Hematopoietic multipotent progenitor cell (in vitro differentiated cells): Measurements from ENCODE around the gene PPP1R13B. TPM values are rescaled to one million over a fixed set of nuclear protein-coding genes. Genes with fewer than 3 reads are reported as not detected.

Source experiments
- DNase-seq, 3 donors: peaks; one replicate each; pipeline ENCODE4 v3.0.0-alpha.2; 2011 to 2015; ENCODE audit warnings: low read depth in 2 of 3, low spot score in 2 of 3
- total RNA-seq: library from RNA; depleted of rRNA; stranded (reverse); fragments of >200 nt; gene quantifications from one replicate; pipeline ENCODE4 v1.2.3, GENCODE V29; 2012

Gene PPP1R13B
- total RNA-seq, 1 donor = 0.54 TPM

DNA sequence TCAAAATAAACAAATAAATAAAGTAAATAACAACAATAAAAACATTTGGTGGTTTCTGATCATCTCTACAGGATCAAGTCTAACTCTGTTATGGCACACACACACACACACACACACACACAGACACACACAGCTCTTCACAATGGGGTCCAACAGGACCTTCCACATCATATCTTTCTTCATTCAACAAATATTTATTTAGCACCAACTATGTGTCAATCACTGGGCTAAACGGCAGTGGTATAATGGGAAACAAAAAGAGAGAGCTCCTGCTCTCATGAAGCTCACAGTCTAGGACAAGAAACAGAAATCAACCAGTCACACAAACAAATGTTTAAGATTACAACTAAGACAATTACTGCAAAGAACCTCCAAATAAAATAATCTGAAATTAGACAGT lies 9.3 kb downstream of the PPP1R13B start:
- DNase-seq = no peak

DNA sequence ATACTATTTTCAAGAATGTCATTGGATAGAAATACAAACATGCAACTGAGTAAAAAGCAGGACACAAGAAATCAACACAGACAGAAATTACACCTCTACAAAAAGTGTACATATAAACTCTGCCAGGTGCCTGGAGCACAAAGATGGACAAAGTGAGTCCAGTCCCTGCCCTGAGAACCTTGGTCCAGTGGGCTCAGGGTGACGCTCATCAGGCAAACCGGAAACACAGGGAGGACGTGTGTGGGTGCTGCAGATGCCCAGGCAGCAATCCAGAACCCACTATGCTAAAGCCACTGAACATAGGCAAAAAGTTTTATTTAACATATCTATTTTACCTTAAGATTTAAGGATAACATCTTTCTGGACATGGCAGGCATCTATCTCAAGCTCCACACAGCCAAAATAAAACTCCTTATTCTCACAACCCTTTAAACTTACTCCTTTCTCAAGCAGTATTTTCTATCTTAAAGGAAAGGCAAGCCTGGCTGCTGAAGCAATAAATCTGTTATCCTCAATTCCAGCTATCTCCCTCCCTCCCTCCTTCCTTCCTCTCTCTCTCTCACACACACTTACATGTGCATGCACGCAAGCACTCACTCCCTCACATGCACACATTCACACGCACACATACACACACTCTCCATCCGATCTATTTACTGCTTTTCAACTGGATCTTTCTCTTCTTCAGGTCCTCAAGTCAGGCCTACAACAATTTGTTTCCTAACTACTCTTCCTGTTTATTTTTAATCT lies 10.2 kb downstream of the PPP1R13B start:
- no peak for DNase-seq

DNA sequence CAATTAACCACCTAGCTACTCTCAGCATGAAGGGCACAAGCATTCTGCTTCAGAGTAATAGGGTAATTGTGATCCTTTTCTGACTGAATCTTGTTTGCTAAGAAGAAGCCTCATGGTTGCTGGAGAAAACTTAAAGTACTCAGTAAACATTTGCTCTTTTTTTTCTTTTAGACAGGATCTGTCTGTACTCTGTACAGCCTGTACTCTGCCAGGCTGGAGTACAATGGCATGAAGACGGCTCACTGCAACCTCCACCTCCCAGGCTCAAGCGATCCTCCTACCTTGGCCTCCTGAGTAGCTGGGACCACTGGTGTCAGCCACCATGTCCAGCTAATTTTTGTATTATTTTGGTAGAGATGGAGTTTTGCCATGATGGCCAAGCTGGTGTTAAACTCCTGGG lies 12.4 kb downstream of the PPP1R13B start:
- DNase-seq = no peak

DNA sequence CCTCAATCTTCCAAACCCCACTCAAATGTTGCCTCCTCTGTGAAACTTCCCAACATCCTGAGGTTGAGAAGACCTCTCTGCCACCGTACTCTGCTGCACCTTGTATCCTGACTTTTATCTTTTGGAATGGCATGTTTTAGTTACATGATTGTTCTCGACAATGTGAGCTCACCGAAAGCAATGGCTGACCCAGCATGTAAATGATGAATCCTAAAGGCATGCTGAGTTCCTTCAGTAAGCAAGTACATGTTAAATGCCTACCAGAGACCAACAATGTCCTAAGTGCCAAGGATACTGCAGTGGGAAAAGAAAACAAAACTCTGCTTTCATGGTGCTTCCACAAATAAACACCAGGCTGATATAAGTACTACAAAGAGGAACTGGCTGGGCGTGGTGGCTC lies 13.7 kb downstream of the PPP1R13B start:
- DNase-seq = no peak

DNA sequence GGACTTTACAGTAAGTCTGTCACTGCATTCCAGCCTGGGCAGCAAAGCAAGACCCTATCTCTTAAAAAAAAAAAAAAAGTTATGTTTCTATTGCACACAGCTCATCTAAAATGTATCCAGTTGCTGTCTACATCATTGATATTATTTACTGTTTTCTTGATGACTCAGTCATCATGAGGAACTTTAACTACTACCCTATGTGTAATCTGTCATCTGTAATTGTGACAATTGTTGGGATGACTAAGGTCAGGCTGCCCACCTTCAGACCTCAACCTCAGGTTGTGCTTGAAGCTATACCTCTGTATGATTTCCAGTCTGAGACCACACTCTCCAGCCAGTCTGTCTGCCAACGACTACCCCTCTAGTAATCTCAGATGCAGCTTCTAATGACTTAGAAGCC lies 15.3 kb downstream of the PPP1R13B start:
- DNase-seq = no peak

DNA sequence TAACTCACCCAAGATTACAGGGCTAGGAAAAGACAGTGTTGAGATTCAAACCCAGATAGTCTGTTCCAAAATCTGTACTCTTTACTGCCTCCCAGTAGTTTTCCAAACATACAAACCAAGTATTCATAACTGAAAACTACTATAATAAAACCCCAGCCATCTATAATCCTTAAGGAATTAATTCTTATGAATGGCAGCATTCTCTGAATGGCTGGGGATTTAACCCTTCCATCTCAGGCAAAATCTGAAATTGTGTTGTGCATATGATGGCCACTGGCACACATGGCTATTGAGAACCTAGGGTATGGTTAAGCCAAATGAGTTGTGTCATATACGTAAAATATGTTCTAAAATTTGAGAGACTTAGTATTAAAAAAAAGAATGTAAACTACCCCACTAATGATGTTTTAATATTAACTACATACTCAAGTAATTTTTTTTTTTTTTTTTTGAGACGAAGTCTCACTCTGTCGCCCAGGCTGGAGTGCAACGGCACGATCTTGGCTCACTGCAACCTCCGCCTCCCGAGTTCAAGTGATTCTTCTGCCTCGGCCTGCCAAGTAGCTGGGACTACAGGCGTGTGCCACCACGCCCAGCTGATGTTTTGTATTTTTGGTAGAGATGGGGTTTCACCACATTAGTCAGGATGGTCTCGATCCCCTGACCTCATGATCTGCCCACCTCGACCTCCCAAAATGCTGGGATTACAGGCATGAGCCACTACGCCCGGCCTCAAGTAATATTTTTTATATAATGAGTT lies 16.7 kb downstream of the PPP1R13B start:
- no peak for DNase-seq

DNA sequence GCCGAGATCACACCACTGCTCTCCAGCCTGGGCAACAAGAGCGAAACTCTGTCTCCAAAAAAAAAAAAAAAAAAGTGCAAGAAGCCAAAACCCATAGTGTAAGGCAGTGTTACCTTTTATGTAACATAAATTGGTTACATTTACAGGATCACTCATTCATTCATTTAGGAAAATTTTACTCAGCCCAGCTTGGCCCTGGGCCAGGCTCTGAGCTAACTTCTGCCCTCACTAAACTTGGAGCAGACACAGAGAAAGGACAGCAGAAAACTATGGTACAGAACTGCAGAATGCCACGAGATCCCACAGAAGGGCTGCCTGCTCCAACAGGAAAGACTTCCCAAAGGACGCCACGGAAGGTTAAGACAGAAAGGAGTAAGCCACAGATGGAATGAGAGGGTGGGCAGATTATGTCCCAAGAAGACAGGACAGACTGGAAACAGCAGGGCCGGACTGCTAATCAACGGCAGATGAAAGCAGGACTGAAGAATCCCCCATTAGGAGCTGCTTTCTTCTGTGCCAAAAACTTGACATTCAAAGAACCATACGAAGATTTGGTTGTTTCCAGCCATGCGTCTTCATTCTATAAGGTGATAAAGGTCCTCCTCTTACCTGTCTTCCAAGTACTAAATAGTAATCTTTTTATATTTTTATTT lies 18.9 kb downstream of the PPP1R13B start:
- DNase-seq = no peak

DNA sequence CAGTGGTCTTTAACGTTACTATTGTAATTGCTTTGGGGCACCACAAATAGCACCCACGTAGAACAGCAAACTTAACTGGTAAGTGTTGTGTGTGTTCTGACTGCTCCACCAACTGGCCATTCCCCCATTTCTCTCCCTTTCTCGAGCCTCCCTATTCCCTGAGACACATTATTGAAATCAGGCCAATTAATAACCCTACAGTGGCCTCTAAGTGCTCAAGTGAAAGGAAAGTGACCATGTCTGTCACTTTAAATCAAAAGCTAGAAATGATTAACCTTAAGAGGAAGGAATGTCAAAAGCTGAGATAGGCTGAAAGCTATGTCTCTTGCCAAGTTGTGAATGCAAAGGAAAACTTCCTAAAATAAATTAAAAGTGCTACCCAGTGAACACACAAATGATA lies 22.3 kb downstream of the PPP1R13B start:
- DNase-seq = no peak

DNA sequence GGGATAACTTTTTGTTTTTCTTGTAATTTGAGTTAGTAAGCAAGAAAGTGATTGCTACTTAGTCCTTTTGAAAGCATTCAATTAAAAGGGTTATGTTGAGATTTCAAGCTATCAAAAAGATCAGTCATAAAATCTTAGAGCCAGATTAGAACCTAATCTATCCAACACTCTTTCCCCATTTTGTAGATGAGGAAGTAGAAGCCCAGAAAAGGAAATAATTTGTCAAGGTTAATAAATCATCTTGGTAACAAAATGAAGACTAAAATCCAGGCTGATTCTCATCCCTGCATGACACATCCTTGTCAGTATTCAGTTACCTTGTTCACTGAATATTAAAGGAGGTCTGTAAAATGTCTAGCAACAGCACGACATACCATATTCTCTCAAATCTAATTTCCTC lies 26.5 kb downstream of the PPP1R13B start:
- DNase-seq = peak in 2 of 3 donors; percentile 21 to 62

DNA sequence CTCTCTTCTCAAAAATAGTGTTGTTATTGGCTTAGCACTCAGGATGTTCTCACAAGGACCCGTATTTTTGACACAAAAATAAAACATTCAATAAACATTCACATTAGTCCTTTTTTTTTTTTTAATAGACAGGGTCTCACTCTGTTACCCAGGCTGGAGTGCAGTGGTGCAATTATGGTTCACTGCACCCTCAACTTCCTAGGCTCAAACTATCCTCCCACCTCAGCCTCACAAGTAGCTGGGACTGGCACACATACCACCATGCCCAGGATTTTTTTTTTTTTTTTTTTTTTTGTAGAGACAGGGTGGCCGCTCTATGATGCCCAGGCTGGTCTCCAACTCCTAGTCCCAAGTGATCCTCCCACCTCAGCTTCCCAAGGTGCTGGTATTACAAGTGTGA lies 27.0 kb downstream of the PPP1R13B start:
- DNase-seq = no peak

DNA sequence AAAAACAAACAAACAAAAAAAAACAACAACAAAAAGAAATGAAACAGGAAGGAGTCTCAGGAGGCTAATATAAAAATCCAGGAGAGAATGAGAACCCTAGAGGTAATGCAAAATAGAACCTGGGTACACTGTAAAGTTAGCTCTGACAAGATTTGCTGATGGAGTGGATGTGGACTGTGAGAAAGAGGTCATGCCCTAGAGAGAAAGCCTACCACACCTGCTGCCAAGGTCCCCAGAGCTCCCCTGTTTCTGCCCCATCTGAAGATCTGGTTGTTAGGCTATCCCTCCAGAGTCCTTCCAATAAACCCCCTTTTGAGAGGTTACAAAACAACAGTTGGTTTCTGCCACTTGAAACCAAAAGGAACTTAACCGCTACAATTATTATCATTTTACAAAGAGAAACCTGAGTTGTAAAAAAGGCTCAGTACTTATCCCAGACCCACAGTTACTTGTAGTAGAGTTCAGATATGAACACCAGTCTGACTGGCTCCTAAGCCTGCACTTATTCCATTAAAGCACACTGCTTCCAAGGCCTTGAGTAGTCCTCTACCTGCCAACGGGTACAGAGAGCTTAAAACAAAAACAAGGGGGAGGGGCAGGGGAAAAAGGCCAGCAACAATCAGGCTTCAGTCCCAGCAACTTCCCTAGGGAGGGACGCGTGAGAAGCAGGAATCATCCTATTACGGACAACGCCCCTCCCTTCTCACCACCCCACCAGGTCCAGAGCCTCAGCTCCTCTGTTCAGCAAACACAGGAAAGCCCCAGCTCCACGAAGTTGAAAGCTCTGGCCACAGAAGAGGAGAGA lies 27.7 kb downstream of the PPP1R13B start:
- DNase-seq = no peak

DNA sequence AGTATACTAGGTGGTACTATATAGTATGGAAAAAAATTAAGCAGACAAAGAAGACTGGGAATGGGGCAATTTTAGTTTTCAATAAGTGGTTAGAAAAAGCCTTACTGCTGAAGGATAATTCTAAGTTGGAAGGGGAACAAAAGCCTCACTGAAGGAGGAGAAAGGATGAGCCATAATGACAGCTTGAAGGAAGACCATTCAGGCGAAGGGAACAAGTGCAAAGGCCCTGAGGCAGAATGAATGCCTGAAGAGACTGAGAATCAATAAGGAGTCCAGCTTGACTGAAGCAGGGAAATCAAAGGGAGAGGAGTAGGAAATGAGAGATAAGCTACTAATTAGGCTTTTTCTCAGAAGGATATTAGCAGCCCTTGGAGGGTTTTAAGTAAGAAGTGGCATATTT lies 28.5 kb downstream of the PPP1R13B start:
- DNase-seq = no peak

DNA sequence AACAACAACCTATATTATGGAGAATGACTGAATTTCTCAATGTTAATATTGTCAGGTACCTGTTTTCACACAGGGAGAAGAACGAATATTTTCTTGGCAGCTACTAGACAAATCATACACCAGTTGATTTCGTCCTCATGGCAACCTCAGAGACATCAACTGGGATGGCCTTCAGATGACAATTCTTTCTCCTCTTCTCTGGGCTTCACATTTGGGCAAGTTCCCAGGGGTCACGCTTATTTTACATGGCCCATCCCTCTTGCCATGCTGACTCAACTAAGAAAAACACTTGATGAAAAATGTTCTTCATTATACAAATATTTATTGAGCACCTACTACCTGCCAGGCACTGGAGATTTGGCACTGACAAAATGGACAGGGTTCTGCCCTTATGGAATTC lies 29.0 kb downstream of the PPP1R13B start:
- DNase-seq = no peak

DNA sequence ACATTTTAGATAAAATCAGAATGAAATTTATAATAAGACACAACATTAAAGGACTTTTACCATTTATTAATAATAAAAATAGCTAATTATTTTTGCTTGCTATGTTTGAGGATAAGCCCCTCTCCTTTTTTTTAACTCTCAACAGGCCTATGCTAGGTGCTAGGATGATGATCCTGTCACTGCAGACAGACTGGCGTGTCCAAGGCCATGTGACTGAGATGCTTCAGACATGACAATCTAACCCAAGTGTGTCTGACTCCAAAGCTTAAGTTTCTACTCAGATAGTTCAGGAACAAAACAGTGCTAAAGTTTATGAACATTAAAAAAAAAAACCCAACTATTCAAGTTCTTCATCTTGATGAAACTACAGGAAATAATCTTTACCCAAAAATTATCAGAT lies 29.8 kb downstream of the PPP1R13B start:
- no peak for DNase-seq

DNA sequence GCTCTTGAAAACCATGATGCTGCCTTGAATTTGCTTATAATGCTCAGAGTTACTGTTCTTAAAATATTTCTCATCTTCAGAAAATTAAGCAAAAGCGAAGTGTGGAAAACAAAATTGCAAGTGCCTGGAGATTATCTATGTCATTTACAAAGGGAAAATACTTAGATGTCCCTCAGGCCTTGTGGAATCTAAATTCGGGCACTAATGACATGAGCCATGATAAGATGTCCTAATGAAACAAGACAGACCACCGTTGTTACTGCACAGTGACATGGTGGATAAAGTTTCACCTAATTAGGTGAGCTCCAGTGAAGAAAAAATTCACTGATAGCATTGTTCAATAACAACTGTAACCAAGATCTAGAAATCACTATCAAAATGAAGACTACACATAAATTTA lies 30.4 kb downstream of the PPP1R13B start:
- no peak for DNase-seq

DNA sequence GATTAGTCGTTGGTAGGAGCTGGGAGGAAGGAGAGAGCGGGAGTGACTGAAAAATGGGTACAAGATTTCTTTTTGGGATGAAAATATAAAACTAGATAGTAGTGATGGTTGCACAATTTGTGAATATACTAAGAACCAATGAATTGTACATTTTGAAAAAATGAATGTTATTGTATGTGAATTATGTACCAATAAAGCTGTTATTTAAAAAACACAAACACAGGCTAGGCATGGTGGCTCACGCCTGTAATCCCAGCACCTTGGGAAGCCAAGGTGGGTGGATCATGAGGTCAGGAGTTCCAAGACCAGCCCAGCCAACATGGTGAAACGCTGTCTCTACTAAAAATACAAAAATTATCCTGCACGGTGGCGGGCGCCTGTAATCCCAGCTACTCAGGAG lies 32.1 kb downstream of the PPP1R13B start:
- DNase-seq = no peak

DNA sequence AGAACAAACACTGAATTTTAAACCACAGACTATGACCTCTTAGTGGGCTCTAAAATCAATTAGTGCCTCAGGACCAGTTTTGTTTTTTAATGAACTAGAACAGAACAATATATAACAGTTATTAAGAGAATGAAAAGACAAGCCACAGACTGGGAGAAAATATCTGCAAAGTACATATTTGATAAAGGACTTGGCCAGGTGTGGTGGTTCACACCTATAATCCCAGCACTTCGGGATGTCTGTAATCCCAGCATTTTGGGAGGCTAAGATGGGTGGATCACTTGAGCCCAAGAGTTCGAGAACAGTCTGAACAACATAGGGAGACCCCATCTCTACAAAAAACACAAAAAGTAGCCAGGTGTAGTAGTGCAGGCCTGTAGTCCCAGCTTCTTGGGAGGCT lies 36.2 kb downstream of the PPP1R13B start:
- DNase-seq = no peak

DNA sequence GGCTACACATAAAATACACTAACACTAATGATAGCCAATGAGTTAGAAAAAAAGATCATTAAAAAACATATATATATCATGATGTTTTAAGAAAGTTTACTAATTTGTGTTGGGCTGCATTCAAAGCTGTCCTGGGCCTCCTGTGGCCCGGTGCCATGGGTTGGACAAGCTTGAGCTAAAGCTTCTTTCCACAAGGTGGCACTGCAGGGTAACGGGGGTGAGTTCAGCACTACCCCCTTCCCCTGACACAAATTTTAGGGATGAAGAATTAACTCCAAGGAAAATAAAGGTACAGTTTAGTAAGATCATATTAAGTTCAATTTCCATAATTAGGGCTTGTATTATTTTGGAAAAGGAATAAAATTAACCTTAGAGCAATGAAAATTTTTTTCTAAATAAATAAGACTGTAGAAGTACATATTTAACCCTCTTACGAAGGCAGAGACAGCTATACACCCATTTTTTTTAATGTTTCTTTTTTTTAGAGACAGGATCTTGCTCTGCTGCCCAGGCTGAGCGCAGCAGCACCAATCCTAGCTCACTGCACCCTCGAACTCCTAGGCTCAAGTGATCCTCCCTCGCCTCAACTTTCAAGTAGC lies 38.9 kb downstream of the PPP1R13B start:
- DNase-seq = peak; percentile 22 to 82 (median 68)

DNA sequence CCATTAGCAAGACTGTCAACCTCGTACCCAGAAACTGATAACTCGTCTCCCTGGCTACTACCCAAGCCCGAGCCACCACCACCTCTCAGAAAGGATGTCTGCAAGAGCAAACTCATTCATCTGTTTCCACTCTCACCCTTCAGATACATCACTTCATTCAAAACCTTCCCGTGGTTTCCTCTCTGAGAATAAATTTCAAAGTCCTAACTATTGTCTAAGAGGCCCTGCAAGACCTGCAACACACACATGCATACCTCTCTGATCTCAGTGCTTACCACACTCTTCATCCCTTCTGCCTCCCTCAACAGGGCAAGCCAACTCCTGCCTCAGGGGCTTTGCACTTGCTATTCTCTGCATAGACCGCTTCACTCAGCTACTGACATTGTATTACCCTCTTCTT lies 40.6 kb downstream of the PPP1R13B start:
- DNase-seq = no peak

DNA sequence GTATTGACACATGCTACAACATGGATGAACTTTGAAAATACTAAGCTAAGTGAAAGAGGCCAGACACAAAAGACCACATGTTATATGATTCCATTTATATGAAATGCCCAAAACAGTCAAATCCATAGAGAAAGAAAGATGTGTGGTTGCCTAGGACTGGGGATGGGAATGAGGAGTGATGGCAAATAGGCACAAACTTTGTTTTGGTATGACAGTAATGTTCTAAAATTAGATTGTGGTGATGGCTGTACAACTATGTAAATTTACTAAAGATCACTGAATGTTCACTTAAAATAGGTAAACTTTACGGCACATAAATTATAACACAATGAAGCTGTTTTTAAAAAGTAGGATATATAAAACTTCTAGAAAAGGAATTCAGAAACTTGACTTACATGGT lies 41.7 kb downstream of the PPP1R13B start:
- DNase-seq = no peak

DNA sequence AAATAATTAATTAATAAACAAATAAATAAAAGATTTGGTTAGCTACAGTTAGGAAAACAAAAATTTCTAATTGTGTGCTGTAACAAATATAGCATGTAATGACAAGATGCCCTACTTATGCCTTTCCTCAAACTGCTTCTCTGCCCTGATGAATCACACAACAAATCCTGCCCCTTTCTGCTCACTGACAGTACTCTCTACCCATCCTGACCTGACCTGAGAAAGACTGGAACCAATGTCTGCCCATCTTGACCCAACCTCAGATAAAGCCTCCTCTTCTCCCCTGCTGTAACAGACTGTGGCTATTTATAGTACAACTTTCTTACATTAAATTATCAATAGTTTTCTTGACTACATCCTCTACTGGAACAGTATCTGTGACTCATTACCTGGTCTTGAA lies 43.7 kb downstream of the PPP1R13B start:
- no peak for DNase-seq
